Stimulated activated naive CD4-positive, alpha-beta T cell treated with Interleukin-2 at 50 U/mL for 16 hours (primary cell): ENCODE results near the gene SOCS7.

ENCODE experiments used
- DNase-seq: peaks from one replicate; lab custom pipeline; 2025; lab: John Stamatoyannopoulos, UW

Gene SOCS7

DNA sequence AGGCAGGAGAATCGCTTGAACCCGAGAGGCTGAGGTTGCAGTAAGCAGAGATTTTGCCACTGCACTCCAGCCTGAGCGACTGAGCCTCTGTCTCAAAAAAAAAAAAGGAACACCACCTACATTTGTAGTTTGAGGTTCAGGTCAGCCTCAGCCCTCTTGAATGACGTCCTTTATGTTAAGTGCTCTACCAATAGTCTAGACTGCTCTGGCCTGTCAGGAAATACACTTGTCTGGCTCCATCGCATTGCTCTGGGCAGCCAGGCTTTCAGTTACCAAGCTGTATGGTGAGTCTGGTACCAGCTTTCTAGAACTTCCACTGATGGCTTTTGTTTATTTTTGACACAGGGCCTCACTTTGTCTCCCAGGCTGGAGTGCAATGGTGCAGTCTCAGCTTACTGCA is 11.4 kb downstream of the SOCS7 start:
- no peak for DNase-seq

DNA sequence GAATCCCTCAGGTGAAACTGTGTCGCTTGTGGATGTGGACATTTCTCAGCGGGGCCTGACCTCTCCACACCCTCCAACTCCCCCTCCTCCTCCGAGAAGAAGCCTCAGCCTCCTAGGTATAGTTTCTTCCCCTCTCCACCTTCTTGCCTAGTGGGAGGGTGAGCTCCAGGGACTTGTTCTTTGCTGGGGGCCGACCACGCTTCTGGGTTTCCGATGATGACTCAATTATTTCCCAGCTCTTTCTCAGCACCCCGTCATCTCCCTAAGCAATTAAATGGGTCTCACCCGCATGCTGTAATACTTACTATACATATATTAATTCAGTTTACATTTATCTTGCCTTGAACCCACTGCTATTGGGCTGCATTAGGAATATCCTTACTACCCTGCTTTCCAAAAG is 13.1 kb downstream of the SOCS7 start:
- DNase-seq: no peak

DNA sequence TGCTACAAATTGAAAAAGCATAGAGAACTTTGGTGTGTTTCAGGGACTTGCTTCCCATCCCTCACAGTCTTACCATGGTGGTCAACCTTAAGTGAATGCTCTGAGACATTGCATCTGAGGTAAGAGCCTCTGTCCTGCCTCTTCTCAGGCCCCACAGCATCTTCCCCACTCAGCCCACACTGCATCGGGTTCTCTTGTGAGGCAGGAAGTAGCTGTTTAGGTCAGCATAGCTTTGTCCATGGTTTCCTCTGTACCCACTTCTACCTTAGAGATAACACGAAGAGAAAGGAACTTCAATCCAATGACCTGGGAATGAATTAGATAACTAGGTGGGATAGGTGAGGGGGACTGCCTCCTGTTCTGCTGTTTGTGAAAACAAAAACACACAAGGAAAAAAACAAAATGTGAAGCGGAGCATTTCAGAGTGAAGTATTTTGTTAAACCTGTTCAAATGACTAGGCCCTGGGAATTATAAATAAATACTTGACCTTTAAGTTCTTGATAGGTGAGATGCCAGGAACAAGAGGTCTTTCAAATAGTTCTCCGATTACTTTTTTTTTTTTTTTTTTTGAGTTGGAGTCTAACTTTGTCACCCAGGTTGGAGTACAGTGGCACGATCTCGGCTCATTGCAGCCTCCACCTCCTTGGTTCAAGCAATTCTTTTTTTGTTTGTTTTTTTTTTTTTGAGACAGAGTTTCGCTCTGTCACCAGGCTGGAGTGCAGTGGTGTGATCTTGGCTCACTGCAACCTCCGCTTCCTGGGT is 17.7 kb downstream of the SOCS7 start:
- DNase-seq: no peak

DNA sequence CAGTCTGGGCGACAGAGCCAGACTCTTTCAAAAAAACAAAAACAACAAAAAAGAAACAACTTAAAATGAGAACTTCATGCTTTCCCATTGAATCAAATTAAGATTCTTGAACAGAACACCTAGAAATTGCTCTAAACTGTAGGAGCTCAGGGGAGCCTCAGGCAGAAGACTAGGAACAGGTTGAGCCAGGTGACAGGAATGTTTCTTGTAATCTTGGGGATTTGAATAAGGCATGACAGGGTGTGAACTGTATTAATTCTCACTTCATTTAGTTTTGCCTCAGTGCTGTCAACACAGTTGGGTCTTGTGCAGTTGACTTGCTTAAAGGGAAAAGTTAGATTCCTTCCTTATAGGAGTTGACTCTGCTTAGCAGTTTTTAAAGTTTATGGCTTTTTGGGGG is 27.8 kb downstream of the SOCS7 start:
- DNase-seq: no peak

DNA sequence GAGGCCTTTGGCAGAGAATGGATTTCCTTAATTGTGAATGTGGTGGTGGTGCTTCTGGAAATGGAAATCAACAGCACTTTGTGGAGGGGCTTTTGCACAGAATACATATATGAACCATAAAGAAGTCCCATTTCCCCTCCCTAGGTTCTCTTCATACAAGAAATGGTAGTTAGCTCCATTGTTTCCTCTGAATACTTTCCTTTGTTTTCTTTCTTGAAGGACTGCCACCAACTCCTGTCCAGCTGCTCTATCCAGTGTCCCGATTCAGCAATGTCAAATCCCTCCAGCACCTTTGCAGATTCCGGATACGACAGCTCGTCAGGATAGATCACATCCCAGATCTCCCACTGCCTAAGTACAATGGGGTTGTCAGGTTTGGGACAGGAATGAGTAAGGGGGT is 43.4 kb downstream of the SOCS7 start:
- no peak for DNase-seq

DNA sequence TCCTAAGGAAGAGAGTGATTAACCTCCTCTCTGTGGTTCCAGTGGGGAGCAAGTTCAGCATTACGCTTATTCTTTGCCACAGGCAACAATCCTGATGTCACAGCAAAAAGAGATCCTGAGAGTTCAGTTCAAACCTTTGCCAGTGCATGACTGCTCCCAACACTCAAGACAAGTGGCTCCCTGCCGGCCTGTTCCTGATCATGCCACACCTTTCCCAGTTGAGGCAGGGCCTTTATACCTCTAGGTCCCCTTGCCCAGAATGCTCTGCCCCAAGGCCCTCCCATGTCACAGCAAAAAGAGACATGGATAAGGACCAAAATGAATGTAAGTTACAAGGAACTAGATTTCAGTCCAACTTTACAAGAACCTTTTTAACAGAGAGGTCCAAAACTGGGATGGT is 45.6 kb downstream of the SOCS7 start:
- DNase-seq: no peak

DNA sequence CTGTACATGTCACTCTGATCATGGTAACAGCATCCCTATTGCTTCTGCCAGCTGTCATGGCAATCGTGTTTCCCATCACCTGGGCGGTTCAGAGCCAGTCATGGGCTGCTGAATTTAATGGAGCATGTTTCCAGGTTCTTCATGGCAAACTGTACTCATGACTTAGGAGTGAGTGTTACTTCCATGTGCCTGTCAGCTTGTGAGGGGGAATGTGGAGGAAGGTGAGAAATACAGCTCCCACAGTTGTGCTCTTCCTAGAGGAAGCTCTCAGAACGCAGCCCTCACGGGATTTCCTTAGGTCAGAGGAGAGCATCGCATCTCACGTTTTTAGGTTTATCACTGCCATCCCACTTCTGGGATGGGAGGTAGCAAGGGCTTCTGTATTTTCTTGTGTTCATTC is 48.6 kb downstream of the SOCS7 start:
- DNase-seq: no peak

DNA sequence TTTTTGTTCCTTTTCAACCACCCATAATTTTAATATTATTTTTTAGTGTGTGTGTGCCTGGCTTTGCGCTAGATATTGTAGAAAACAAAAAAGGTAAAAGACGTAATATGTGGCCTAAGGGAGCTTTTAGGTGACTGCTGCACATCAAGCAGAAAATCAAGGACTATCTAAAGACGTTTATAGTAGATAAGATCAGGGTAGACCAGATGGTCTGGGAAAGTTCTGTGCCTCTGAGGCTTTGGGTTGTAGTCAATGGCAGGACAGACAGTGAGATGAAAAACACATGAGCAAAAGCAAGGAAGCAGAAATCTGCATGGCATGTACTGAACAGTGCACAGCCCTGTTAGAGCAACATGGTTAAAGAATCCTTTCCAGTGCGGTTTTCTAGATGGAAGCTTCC is 49.8 kb downstream of the SOCS7 start:
- DNase-seq: no peak

DNA sequence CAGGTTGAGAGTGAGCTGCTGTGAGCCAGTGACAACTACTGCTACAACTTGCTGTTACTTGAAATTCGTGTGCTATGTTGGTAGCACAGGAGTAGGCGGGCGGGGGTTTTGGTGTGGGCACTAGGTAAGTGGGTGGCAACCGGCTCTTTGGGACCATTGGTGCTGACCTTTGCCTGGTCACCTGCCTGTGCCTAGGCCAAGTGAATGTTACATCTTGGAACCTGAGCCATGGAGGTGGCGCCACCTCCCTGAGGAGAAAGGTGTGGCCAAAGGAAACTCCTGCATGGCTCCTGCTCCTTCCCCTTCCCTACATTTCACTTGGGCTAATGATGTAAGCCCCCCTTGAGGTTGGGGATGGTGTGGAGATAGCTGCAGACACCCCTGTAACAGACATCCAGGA is 51.3 kb downstream of the SOCS7 start:
- DNase-seq: no peak

DNA sequence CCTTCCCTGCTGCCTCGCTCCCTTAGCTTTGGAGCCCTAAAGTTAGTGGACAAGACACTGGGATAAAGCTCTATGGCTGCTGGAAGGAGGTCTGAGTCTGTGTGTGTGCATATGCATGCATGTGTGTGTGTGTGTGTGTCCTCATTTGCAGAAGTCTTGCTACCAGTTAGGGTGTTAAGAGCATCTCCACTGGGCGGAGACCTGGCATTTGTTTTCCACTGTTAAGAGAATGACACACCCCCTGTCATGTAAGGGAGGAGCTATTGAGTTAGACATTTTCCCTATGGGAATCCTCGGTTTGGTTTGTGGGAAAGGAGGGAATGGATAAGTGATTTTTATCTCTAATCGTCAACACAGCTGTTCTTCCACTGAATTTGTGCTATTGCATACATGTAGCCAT is 51.8 kb downstream of the SOCS7 start:
- DNase-seq: no peak

DNA sequence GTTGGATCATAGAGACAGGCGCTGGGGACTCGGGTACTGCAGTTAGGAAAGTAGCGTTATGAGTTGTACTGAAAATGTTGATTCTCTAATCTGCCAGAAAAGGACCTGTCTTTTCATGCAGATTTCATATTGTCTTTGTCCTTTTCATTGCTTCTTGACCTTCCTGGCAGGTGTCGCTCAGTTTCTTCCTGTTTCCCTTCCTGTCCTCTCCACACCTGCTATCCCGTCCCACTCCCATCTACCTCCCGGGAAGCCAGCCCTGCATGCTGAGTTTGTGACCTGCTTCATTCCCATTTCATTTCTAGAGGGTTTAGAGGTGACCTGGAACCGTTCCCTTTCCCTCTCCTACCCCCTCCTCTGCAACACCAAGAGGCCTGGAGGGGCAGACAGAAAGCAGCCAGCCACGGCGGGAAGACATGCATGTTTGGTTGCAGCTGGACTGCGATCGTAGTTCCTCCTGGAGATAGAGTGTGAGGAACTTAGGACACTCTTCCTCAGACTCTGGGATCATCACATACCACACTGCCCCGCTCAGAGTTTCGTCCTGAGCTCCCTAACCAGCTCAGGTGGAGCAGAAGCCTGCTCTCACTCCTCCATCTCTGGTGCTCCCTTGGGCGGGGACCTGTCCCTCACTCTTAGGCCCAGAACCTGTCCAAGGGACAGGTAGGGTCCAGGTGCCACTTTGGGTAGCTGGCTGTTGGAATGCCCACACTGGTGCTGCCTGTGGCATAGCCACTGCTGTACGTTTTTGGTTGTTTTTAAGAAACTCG is 52.7 kb downstream of the SOCS7 start:
- no peak for DNase-seq

DNA sequence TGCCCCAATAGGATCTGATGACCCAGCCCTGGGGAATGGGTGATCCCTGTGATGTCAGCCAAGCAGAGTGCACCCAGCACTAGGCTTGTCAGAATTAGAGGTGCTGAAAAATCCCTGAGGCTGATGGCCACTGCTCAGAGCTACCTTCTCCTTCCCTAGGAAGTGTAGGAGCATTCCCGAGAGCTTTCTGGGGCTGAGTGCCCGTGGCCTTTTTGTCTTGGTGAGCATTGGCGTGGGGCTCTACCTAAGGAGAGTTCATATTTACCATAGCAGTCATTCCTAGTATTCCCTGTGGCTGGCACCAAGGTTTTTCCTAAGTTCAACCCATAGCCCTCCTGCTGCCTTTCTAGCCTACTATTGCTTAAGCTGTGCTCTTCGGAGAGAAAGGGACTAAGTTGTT is 54.0 kb downstream of the SOCS7 start:
- DNase-seq: no peak

DNA sequence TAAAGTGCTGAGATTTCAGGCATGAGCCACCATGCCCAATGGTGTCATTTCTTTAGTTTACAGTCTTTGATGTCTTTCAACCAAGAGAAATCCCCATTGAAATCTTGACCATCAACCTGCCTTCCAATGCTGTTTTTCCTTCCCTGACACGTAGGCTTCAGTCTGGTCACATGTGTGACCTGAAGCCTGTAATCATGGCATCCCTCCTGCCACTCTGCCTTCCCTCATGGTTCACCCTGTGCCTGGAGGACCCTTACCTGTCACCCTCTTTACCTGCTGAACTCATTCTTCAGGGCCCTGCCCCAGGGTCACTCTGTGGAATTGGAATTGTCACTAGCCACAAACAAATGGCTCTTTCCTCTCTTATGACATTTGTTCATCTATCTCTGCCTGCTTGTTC is 58.6 kb downstream of the SOCS7 start:
- no peak for DNase-seq

DNA sequence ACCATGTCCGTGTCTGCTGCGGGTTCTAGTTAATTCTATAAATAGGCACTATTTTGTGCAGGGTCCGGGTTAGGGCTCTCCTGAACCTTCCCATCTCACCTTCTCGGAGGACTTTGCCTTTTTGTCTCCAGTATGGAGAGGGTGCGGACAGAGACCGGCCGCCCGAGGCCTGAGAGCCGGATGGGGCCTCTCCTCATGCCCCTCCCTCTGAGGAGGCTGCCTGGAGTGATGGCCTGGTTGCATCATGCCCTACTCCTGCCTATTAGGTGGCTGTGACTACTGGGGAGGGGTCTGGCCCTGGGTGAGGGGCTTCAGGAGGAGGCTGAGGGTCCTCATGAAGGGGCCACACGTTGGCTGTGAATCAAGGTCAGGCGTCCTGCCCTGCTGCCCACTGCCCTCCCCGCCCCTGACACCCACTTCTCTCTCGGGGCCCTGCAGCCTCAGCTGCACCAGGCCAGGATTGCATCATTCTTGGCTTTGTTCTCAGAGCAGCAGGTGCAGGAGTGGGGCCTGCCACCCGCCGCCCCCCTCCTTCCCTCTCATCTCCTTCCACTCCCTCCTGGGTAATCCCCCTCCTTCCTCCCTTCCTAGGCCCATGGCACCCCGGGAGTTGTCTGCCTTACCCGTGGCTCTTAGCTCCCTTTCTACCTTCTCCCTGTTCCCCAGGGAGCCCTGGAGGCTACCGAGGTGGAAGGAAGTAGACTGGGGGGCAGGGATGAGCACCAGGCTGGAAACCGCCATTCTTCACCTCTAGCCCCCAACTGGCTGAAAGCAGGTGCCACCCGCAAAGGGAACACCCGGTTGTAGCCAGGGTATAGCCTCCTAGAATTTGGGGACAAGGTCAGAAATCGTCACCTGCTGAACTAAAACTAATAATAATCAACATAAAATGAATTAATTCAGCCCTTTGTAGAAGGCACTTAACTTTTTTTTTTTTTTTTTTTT is 63.9 kb downstream of the SOCS7 start:
- DNase-seq: no peak

DNA sequence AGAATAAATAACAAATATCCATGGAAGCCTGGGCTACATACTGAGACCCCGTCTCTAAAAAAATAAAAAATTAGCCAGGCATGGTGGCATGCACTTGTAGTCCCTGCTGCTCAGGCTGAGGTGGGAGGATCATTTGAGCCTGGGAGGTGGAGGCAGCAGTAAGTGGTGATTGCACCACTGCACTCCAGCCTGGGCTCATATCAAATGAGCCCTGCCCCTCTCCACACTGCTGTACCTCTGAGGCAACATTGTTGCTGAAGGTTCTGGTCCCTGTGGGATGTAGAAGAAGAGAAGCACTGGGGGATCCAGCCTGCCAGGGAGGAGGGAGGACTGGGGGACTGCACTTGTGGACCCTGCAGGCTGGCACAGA is 65.2 kb downstream of the SOCS7 start:
- no peak for DNase-seq

DNA sequence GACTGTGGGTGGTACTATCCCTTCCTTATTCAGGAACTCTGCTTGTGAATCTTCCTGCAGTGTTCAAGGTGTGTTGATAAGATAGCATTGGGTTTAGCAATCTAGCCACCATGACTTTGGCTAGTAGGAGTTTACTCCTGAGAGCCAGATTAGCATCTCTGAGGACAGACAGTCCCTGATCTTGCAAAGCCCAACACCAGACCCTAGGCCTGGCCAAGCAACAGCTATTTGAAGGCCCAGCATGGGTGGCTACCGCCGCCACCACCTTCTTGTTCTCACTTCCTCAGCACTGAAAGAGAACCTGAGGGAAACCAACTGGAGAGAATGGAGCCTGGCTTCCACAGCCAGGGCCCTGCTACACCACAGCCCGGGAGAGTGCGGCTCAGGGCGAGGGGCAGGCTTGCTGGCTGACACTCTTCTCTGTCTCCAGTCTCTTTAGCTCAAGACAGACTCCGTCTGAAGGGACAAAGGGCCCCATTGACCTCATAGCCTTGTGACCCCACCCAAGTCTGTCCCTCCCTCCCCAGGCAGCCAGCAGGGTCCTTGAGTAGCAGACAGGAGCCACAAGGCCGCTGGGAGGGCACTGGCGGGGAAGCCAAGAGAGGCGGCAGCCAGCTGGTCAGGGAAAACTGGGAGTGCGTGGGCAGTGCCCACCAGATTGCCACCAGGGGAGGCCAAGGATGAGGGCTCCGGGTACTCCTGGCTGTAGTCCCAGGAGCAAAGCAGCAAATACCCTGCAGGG is 65.7 kb downstream of the SOCS7 start:
- DNase-seq: no peak

DNA sequence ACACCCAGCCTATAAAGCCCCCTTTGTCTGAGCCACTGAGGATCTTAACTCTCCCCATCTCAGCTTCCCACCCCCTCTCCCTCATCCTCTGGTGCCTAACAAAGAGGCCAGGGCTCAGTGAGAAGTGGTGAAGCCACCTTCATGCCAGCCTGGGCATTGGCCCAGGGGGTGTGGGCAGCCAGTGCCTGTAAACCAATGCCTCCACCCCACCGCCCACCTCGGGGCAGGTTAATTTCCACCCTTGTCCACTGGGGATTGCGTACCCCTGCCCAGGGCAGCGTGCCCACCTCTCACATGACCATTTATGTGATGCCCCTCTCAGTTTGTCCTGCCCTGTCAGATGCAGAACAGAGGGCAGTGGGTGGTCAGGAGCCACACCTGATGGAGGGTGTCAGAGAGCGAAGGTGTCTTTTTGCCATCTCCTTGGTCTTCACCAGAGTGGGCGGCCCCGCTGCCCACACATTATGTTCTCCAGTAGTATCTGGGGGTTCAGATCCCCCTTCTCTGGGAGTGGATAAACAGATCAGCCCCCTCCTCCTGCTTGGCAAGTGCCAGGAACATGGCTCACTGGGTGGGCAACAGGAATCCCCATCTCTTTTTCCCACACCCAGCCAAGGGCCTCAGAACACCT is 66.5 kb downstream of the SOCS7 start:
- DNase-seq: no peak

DNA sequence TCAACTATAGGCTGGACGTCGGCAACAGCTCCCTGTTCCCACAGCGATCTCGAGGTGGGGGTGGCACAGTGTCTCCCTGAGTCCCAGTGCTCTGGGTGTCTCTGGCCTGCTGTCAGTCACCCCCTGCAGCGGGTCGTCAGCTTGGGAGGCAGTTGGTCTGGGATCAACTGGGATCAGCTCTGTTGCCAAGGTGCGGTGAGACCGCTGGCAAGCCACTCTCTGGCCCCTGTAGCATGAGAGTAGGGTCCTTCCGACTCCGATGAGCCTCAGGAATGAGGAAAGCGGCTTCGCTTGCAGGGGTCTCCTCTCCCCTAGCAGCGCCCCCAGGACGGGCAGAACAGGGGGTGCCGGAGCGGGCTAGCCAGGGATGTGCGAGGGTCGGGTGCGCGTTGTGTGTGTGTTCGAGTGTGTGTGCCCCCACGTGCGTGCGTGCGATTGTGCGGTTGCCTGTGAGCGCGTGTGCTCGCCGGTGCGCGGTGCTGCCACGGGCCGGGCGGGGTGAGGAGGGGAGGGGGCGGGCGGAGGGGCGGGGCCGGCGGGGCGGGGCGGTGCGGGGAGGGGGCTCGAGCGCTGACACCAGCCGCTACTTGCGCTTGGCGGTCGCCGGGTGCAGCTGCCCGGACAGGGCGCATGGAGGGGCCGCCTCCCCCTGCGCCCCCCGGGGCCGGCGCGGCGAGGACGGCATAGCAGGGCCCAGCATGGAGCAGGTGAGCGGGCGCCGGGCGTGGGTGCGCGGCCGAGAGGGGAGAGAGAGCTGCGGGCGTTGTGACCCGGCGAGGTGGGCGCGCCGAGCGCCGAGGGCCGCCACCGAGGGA is 67.3 kb downstream of the SOCS7 start:
- no peak for DNase-seq

DNA sequence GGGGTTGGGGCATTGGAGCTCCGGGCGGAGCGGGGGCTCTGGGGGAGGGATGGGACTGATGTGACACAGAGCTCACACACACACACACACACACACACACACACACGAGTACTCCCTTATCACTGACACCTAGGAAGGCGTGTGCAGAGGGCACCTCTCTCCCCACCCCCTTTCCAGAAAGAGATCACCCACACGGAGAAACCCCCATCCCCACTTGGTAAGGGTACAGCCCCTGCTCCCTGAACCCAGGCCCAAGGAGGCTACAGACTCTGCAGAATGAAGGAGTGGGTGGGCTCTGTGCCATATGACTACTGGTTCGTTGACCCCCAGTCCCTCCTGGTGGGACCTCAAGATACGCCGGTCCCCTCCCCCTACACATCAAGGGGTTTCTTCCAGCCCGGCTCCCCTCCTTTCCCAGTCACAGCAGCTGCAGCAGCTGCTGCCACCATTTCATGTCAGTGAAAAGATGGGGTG is 67.9 kb downstream of the SOCS7 start:
- DNase-seq: no peak

DNA sequence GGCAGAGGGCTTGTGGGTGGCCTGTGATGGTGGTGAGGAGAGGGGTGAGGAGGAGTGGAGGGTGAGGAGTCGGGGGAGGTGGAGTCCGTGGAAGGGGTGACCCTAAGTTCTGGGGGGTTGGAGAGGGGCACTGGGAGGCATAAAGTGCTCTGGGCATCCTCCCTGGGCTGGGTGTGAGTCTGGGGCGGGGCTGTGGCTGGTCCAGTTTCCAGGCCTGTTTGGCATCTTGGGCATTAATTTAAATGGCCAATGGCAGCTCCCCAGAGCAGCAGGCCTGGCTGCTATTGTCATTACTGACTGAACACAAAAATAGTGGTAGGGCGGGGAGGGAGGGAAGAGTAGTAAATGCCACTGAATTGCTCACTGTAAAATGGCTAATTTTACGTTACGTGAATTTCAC is 68.9 kb downstream of the SOCS7 start:
- no peak for DNase-seq
